IPS-11a (cell line): ENCODE measurements around the gene PHC2.

Source experiments
- H3K4me3 ChIP-seq: one replicate; pipeline ENCODE4 v1.5.1; 2013; ENCODE audit warnings: low read depth, low read length, control low read depth

Gene PHC2

DNA sequence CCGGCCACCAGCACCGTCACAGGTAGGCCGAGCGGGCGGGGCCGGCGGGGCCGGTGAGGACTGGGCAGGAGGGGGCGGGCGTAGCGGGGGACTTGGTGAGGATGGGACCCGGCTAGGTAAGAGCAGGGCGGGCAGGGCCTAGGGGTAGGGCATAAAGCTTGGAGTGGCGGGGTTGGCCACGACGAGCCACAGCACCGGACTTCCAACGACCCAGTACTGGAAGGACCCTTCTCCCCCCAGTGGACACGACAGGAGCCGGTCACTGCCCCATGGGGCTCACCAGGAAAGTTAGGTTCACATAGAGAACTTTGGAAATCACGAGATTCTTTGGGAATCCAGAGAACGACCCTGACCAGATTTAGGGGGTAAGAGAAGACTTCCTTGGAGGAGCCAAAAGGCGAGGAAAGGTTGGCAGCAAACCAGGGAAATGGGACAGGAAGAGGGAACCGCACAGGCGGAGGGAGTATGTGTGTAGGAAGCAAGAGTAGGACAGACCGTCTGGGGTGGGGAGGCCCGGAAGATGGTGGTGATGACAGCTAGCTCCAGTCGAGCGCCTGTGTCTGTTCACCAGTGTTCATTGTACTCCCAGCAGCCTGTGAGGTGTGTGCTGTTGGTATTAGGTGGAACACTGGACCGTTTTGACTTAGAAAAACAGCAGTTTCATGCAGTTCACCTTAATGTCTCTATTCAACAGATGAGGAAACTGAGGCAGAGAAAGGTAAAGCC is 154.2 kb downstream of the PHC2 start:
- no peak overlapping the region for H3K4me3 ChIP-seq

DNA sequence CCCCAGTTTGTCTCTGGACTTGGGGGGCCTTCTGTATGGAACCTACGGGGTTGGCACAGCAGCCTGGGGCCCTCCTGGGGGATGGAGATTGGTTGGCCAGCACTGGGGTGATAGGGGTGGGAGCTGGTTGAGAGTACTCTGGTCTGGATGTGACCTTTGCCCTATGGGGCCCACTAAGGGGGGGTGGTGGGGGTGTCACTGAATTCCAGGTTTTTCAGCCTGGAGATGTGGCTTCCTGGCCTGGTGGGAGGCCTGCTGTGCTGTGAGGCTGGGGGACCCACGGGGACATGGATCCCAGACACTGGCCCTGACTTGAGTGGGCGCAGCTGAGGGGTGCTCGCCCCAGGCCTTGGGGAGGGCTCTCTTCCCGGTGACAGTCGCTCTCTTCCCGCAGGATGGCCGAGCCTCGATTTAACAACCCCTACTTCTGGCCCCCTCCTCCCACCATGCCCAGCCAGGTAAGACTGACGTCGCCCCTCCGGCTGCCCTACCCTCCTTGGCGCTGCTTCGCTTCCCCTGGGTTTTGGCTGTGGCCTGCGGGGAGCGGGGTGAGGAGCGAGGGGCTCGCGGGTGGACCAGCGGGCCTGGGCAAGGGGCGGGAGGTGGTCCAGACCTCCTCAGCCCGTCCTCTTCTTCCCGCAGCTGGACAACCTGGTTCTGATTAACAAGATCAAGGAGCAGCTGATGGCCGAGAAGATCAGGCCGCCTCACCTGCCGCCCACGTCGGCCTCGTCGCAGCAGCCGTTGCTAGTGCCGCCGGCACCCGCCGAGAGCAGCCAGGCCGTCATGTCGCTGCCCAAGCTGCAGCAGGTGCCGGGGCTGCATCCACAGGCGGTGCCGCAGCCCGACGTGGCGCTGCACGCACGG is 155.0 kb downstream of the PHC2 start:
- no peak overlapping the region for H3K4me3 ChIP-seq

DNA sequence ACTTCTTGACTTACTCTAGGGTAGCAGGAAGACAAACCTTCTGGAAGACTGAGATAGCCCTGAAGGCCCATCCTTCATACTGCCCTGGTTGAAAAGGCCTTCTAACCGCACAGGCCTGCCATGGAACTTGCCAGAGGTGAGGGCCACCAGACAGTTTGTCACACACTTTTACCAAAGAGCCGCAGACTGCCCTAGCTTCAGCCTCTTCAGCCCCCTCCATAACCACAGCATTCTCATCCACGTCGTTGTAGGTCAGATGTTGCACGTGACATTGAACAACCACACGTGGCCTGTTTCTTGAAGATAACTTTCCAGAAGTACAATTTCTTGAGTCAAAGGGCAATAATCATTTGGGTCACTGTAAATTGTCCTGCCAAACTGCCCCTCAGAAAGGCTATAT is 155.7 kb downstream of the PHC2 start:
- H3K4me3 ChIP-seq, result no peak overlapping the region

DNA sequence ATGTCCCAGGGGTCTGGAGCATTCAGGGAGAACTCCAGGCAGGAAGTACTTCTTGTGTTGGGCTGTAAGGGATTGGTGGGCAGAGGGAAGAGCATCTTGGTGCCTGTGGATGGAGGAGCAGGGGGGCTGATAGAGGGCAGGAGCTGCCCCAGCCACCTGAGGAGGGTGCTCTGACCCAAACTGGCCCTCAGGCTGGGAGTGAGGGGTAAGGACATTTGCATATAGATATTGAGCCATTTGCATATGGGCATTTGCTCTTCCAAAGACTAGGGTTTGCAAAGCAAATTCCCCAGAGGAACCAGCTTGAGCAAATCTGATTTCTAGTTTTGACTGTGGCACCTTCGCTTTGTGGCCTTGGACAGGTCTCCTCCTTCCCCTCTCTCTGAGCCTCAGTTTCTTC is 156.4 kb downstream of the PHC2 start:
- H3K4me3 ChIP-seq, result no peak overlapping the region

DNA sequence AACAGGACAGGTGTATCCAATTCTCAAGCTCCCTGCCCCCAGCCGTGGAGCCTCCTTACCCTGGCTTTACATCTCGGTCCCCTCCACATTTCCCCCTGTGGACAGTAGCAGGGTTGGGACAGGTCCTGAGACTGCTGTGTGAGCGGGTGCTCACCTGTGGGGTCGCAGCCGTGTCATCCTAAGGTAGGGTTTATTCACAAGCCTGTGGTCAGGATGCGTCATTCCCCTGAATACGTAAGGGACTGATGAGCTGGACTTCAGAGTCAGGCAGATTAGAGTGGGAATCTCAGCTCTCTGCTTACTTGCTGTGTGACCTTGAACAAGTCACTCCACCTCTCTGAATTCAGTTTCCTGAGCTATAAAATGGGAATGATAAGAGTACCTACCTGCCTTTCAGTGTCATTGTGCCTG is 156.9 kb downstream of the PHC2 start:
- no peak overlapping the region for H3K4me3 ChIP-seq
